CD14-positive monocyte (primary cell): Measurements from ENCODE around the gene MYBPHL. TPM values are rescaled to one million over a fixed set of nuclear protein-coding genes. Genes with fewer than 3 reads are reported as not detected.
A peak's percentile ranks its signal among the peaks of the same experiment; 100 is the strongest.

Experiments
- DNase-seq, 3 donors: peaks; one replicate each; pipeline ENCODE4 v3.0.0-alpha.2; 2011 to 2022
- H2AFZ ChIP-seq: 2 replicates; pipeline ENCODE4 v1.6.0; 2012; ENCODE audit warnings: mild to moderate bottlenecking, low read depth, low read length, inconsistent platforms; ENCODE audit not compliant: insufficient read depth, poor library complexity, severe bottlenecking
- H3K27ac ChIP-seq, 2 donors: 1 replicate in 1 of 2; 2 replicates in 1 of 2; pipeline ENCODE4 v1.5.1; 2012 to 2013; ENCODE audit warnings: low read length in 2 of 2, control low read depth in 1 of 2, inconsistent platforms in 1 of 2, low read depth in 1 of 2, mild to moderate bottlenecking in 1 of 2
- H3K27me3 ChIP-seq, 2 donors: one replicate each; pipeline versions ENCODE4 v1.6.0 to v1.6.1; 2011 to 2013; ENCODE audit warnings: low read length in 2 of 2; ENCODE audit not compliant: control insufficient read depth in 2 of 2, insufficient read depth in 2 of 2
- H3K36me3 ChIP-seq, 2 donors: replicated peaks in 1 of 2; 1 replicate in 1 of 2; 2 replicates in 1 of 2; pipeline versions ENCODE4 v1.5.1 to v1.6.1; 2012 to 2013; ENCODE audit warnings: low read length in 2 of 2, control low read depth in 1 of 2, inconsistent platforms in 1 of 2, mild to moderate bottlenecking in 1 of 2; ENCODE audit not compliant: insufficient read depth in 2 of 2, control insufficient read depth in 1 of 2
- H3K4me1 ChIP-seq, 2 donors: 1 replicate in 1 of 2; 2 replicates in 1 of 2; pipeline versions ENCODE4 v1.5.1 to v1.6.1; 2012 to 2013; ENCODE audit warnings: low read length in 2 of 2, control low read depth in 1 of 2, inconsistent platforms in 1 of 2, mild to moderate bottlenecking in 1 of 2, moderate library complexity in 1 of 2; ENCODE audit not compliant: insufficient read depth in 2 of 2, control insufficient read depth in 1 of 2
- H3K4me2 ChIP-seq: replicated peaks from 2 replicates; pipeline ENCODE3; 2012; ENCODE audit warnings: low read length, moderate library complexity, mild to moderate bottlenecking; ENCODE audit not compliant: poor library complexity, severe bottlenecking; ENCODE audit errors: extremely low read depth
- H3K4me3 ChIP-seq, 3 experiments: fragments of 200-600 bp in 1 of 3; sonication (generic) in 1 of 3; replicated peaks in 1 of 3; 1 replicate in 2 of 3; 2 replicates in 1 of 3; pipeline ENCODE4 v1.5.1; 2011 to 2013; ENCODE audit warnings: low read length in 3 of 3, mild to moderate bottlenecking in 3 of 3, control low read depth in 2 of 3, low read depth in 2 of 3, inconsistent platforms in 1 of 3, moderate library complexity in 1 of 3
- H3K79me2 ChIP-seq: 2 replicates; pipeline ENCODE4 v1.6.0; 2012; ENCODE audit warnings: mild to moderate bottlenecking, control low read depth, inconsistent platforms, low read length, moderate library complexity; ENCODE audit not compliant: insufficient read depth
- H3K9ac ChIP-seq: 2 replicates; pipeline ENCODE4 v1.6.0; 2017; ENCODE audit warnings: low read length, mild to moderate bottlenecking; ENCODE audit not compliant: insufficient read depth, poor library complexity, severe bottlenecking
- H3K9me3 ChIP-seq, 2 donors: replicated peaks in 1 of 2; 1 replicate in 1 of 2; 2 replicates in 1 of 2; pipeline versions ENCODE4 v1.5.1 to v1.6.1; 2012 to 2013; ENCODE audit warnings: low read length in 2 of 2, control low read depth in 1 of 2; ENCODE audit not compliant: control insufficient read depth in 1 of 2, insufficient read depth in 1 of 2
- H4K20me1 ChIP-seq: 2 replicates; pipeline ENCODE4 v1.6.0; 2012; ENCODE audit warnings: mild to moderate bottlenecking, low read length, control low read depth, moderate library complexity; ENCODE audit not compliant: insufficient read depth
- H3K27ac Mint-ChIP-seq, 7 donors: one replicate each; pipeline ENCODE4 v1.8.0; 2020; ENCODE audit warnings: mild to moderate bottlenecking in 7 of 7, mixed read lengths in 7 of 7, moderate library complexity in 6 of 7, inconsistent platforms in 2 of 7
- H3K27me3 Mint-ChIP-seq, 3 donors: one replicate each; pipeline ENCODE4 v1.8.0; 2021 to 2022; ENCODE audit warnings: low read depth in 3 of 3, mild to moderate bottlenecking in 3 of 3, mixed read lengths in 3 of 3, moderate library complexity in 3 of 3, inconsistent platforms in 1 of 3
- H3K36me3 Mint-ChIP-seq, 2 donors: one replicate each; pipeline ENCODE4 v1.8.0; 2020; ENCODE audit warnings: mixed read lengths in 2 of 2, inconsistent platforms in 1 of 2, mild to moderate bottlenecking in 1 of 2
- H3K4me1 Mint-ChIP-seq: one replicate; pipeline ENCODE4 v1.8.0; 2020; ENCODE audit warnings: mild to moderate bottlenecking, mixed read lengths
- H3K4me3 Mint-ChIP-seq, 2 donors: one replicate each; pipeline ENCODE4 v1.8.0; 2020; ENCODE audit warnings: mild to moderate bottlenecking in 2 of 2, mixed read lengths in 2 of 2, moderate library complexity in 1 of 2
- H3K9me3 Mint-ChIP-seq, 7 donors: one replicate each; pipeline ENCODE4 v1.8.0; 2020 to 2022; ENCODE audit warnings: mixed read lengths in 7 of 7, mild to moderate bottlenecking in 6 of 7, moderate library complexity in 6 of 7, inconsistent platforms in 2 of 7
- WGBS: methylation state at CpG from one replicate; pipeline ENCODE4 v1.1.5; 2013; ENCODE audit warnings: missing lambda C conversion rate; ENCODE audit not compliant: insufficient coverage; 5-methylcytosine and 5-hydroxymethylcytosine counted together
- intact Hi-C, 2 donors: fragments of 100-400 bp; cut with micrococcal nuclease; formaldehyde crosslinking; loops; one replicate each; pipeline versions ENCODE4 v1.15.0 to v1.15.1; 2023
- polyA plus RNA-seq, 3 donors: library from polyadenylated mRNA; depleted of rRNA in 1 of 3; unstranded in 2 of 3; stranded (reverse) in 1 of 3; fragments of 300-500 nt in 2 of 3; fragments of >200 nt in 1 of 3; fragmentation: Illumina TruSeq in 2 of 3; gene quantifications; 1 replicate in 2 of 3; 2 replicates in 1 of 3; pipeline ENCODE4 v1.2.3, GENCODE V29; 2012 to 2021
- TF ChIP-seq, protein P1 (sequence below): fragments of 200-600 bp; IDR thresholded peaks from one replicate; pipeline ENCODE4 v1.8.0; 2022; ENCODE audit warnings: antibody characterized with exemption, mild to moderate bottlenecking

MYBPHL gene
- polyA plus RNA-seq, 3 donors: 0.13 TPM; not detected in 2

- peak overlapping the region; percentile 59 for H3K9ac ChIP-seq
- H3K4me3 ChIP-seq: peak overlapping the region; percentile 61 to 87 (median 77)
- no peaks in the 10 kb centered on the region for H3K27me3 ChIP-seq
- H3K36me3 Mint-ChIP-seq: peaks cover 14 to 17% of the 10 kb centered on the region in 2 donors
- peaks cover 39 to 42% of the 10 kb centered on the region in 2 donors for H3K4me1 ChIP-seq
- H3K9me3 ChIP-seq: no peaks in the 10 kb centered on the region
- DNase-seq: no peak
- intact Hi-C loops: loop anchor here in 1 of 2 donors (2.0 kb wide), 1 partner anchor 113 kb away; the partner anchor contains the start of gene SORT1
- WGBS: 87% methylated on average over 4 of the region's 17 CpGs
- peak overlapping the region; percentile 81 for H3K4me2 ChIP-seq
- H3K27ac ChIP-seq: peak overlapping the region; percentile 82 to 85
- H4K20me1 ChIP-seq: no peaks in the 10 kb centered on the region
- peaks cover 7 to 14% of the 10 kb centered on the region in 2 donors for H3K36me3 ChIP-seq
- H3K27me3 Mint-ChIP-seq: peaks cover 0 to 3% (median 2%) of the 10 kb centered on the region in 3 donors
- peaks cover 31% of the 10 kb centered on the region for H3K79me2 ChIP-seq
- TF ChIP-seq, protein P1, sequence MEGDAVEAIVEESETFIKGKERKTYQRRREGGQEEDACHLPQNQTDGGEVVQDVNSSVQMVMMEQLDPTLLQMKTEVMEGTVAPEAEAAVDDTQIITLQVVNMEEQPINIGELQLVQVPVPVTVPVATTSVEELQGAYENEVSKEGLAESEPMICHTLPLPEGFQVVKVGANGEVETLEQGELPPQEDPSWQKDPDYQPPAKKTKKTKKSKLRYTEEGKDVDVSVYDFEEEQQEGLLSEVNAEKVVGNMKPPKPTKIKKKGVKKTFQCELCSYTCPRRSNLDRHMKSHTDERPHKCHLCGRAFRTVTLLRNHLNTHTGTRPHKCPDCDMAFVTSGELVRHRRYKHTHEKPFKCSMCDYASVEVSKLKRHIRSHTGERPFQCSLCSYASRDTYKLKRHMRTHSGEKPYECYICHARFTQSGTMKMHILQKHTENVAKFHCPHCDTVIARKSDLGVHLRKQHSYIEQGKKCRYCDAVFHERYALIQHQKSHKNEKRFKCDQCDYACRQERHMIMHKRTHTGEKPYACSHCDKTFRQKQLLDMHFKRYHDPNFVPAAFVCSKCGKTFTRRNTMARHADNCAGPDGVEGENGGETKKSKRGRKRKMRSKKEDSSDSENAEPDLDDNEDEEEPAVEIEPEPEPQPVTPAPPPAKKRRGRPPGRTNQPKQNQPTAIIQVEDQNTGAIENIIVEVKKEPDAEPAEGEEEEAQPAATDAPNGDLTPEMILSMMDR: no peak
- peak overlapping the region in 5 of 7 donors; percentile 87 to 97 (median 92) for H3K27ac Mint-ChIP-seq
- peaks cover 42% of the 10 kb centered on the region for H3K4me1 Mint-ChIP-seq
- H2AFZ ChIP-seq: peak overlapping the region; percentile 94
- H3K9me3 Mint-ChIP-seq: peaks cover 0 to 2% (median 0%) of the 10 kb centered on the region in 7 donors
- H3K4me3 Mint-ChIP-seq: peak overlapping the region; percentile 97 to 100
Observed at GRCh38 chr1:109283748-109284600, 22.8 kb downstream of the MYBPHL start.

DNA sequence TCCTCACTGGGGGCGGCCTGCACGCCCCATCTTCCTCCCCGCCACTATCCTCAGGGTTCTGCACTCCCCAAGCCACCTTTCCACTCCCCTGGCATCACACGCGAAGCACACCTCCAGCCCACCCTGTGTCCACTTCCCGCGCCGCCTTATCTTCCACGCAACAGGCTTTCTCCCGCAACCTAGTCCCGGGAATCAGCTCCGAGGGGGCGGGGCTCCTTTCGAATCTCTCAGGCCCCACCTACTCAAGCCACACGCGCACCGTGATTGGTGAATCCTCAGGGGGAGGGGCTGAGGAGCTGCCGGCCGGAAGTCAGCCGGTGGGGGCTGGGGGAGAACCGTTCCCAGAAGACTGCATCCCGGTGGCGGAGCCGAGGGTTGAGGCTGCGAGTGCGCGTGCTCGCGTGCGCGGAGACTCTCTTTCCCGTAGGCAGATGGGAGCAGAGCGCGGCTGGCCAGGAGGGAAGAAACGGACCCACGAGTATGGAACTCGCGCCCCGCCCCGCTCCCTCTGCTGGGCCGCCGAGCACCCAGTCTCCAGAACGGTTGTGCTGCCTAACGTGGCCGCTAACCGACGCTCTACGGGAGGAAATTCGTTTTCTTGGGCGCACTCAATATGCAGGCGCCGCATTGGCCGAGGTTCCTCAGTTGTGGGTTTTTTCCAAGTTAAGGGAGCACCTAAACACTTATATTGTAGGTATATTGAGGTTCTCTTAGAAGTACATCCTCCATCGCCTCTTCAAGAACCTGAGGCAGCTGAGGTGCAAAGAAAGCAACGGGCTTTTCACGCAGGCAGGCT lies 23.7 kb downstream of the MYBPHL start, which contains the start of gene PSRC1:
Gene PSRC1 (minus strand): TSS at position 194 of the 796 bp plus-strand sequence.
- peak; percentile 79 to 86 (median 81) for DNase-seq
- peaks cover 39 to 42% of the 10 kb centered on the region in 2 donors for H3K4me1 ChIP-seq
- WGBS: under 1% methylated on average over 48 of the region's 56 CpGs
- TF ChIP-seq, protein P1: peak; percentile 71
- intact Hi-C loops: loop anchor here in 1 of 2 donors (2.0 kb wide), 1 partner anchor 114 kb away; the partner anchor contains the start of gene SORT1
- peaks cover 42% of the 10 kb centered on the region for H3K4me1 Mint-ChIP-seq
- peak within 1 kb of the TSS; percentile 61 to 87 (median 77) for H3K4me3 ChIP-seq
- H2AFZ ChIP-seq: peak within 1 kb of the TSS; percentile 94
- no peaks in the 10 kb centered on the region for H3K27me3 Mint-ChIP-seq
- peaks cover 31% of the 10 kb centered on the region for H3K79me2 ChIP-seq
- H3K27me3 ChIP-seq: no peaks in the 10 kb centered on the region
- H3K4me3 Mint-ChIP-seq: peak within 1 kb of the TSS; percentile 97 to 100
- peaks cover 0 to 2% (median 0%) of the 10 kb centered on the region in 7 donors for H3K9me3 Mint-ChIP-seq
- peak within 1 kb of the TSS; percentile 82 to 85 for H3K27ac ChIP-seq
- H3K9me3 ChIP-seq: no peaks in the 10 kb centered on the region
- H3K36me3 Mint-ChIP-seq: peaks cover 14 to 17% of the 10 kb centered on the region in 2 donors
- peak within 1 kb of the TSS; percentile 59 for H3K9ac ChIP-seq
- peak within 1 kb of the TSS; percentile 87 to 97 (median 95) for H3K27ac Mint-ChIP-seq
- H3K36me3 ChIP-seq: peaks cover 7 to 22% of the 10 kb centered on the region in 2 donors
- H4K20me1 ChIP-seq: no peaks in the 10 kb centered on the region
- peak within 1 kb of the TSS; percentile 81 for H3K4me2 ChIP-seq
